WERI-Rb-1 (cell line): Measurements from ENCODE around the gene ITGB5.

ENCODE experiments used
- DNase-seq: peaks from one replicate; pipeline ENCODE4 v3.0.0-alpha.2; 2020
- H3K27ac ChIP-seq: fragments of 250-450 bp; sonication (Bioruptor Pico); 2 replicates; pipeline ENCODE4 v1.5.1; 2020; ENCODE audit warnings: mild to moderate bottlenecking, moderate library complexity
- H3K27me3 ChIP-seq: fragments of 250-450 bp; sonication (Bioruptor Pico); 2 replicates; pipeline ENCODE4 v1.5.1; 2021; ENCODE audit warnings: mild to moderate bottlenecking, low read depth, moderate library complexity; ENCODE audit not compliant: insufficient read depth, severe bottlenecking
- H3K36me3 ChIP-seq: fragments of 250-450 bp; sonication (Bioruptor Pico); 2 replicates; pipeline ENCODE4 v1.5.1; 2020; ENCODE audit warnings: mild to moderate bottlenecking, moderate library complexity
- H3K4me3 ChIP-seq: 2 replicates; pipeline ENCODE4 v1.5.1; 2011; ENCODE audit warnings: low read depth, mild to moderate bottlenecking, control low read depth, low read length
- H3K9me3 ChIP-seq: fragments of 250-450 bp; sonication (Bioruptor Pico); 2 replicates; pipeline ENCODE4 v1.5.1; 2021; ENCODE audit warnings: mild to moderate bottlenecking, moderate library complexity; ENCODE audit not compliant: severe bottlenecking
- CTCF ChIP-seq: IDR thresholded peaks from 2 replicates; pipeline ENCODE4 v1.5.1; 2011; ENCODE audit warnings: low read depth, mild to moderate bottlenecking, control low read depth, inconsistent platforms, low read length

The ITGB5 gene

GRCh38 chr3:124841517-124841916 is 45.6 kb downstream of the ITGB5 start:
- H3K36me3 ChIP-seq, result no peaks in the 10 kb centered on the region
- H3K27me3 ChIP-seq, result no peaks in the 10 kb centered on the region
- DNase-seq, result no peak
- TF ChIP-seq CTCF, result no peak
- no peak overlapping the region for H3K4me3 ChIP-seq
- H3K27ac ChIP-seq, result no peak overlapping the region
- no peaks in the 10 kb centered on the region for H3K9me3 ChIP-seq

GRCh38 chr3:124840331-124840730 is 46.8 kb downstream of the ITGB5 start:
- TF ChIP-seq CTCF, result no peak
- no peaks in the 10 kb centered on the region for H3K36me3 ChIP-seq
- DNase-seq, result no peak
- no peaks in the 10 kb centered on the region for H3K27me3 ChIP-seq
- H3K27ac ChIP-seq, result no peak overlapping the region
- no peaks in the 10 kb centered on the region for H3K9me3 ChIP-seq
- H3K4me3 ChIP-seq, result no peak overlapping the region

GRCh38 chr3:124839896-124840295 is 47.3 kb downstream of the ITGB5 start:
- Histone ChIP-seq H3K27ac (no peak overlapping the region), H3K9me3 (no peaks in the 10 kb centered on the region), H3K27me3 (no peaks in the 10 kb centered on the region), H3K4me3 (no peak overlapping the region), H3K36me3 (no peaks in the 10 kb centered on the region)
- TF ChIP-seq CTCF, result no peak
- DNase-seq, result no peak

GRCh38 chr3:124838963-124839362 is 48.2 kb downstream of the ITGB5 start:
- Histone ChIP-seq H3K27ac (no peak overlapping the region), H3K36me3 (no peaks in the 10 kb centered on the region)

GRCh38 chr3:124837730-124838186 is 49.4 kb downstream of the ITGB5 start:
- no peak for DNase-seq
- H3K9me3 ChIP-seq, result no peaks in the 10 kb centered on the region
- no peak for TF ChIP-seq CTCF
- H3K27me3 ChIP-seq, result no peaks in the 10 kb centered on the region
- H3K4me3 ChIP-seq, result no peak overlapping the region
- H3K36me3 ChIP-seq, result no peaks in the 10 kb centered on the region
- H3K27ac ChIP-seq, result no peak overlapping the region

More at GRCh38 chr3:124838963-124839362, 48.2 kb downstream of the ITGB5 start:
- Histone ChIP-seq H3K4me3 (no peak overlapping the region), H3K9me3 (no peaks in the 10 kb centered on the region), H3K27me3 (no peaks in the 10 kb centered on the region)
- TF ChIP-seq CTCF, result no peak
- no peak for DNase-seq

GRCh38 chr3:124837065-124837464 is 50.1 kb downstream of the ITGB5 start:
- no peak for DNase-seq
- no peaks in the 10 kb centered on the region for H3K36me3 ChIP-seq
- TF ChIP-seq CTCF, result no peak
- H3K27ac ChIP-seq, result no peak overlapping the region
- no peaks in the 10 kb centered on the region for H3K27me3 ChIP-seq
- no peaks in the 10 kb centered on the region for H3K9me3 ChIP-seq
- H3K4me3 ChIP-seq, result no peak overlapping the region
